ENCODE measurements around the gene BHLHE41. TPM values are rescaled to one million over a fixed set of nuclear protein-coding genes. Genes with fewer than 3 reads are reported as not detected.

The BHLHE41 gene
- total and polyA plus RNA-seq, 2 experiments from 2014 or later = 1.6 to 3.6 TPM

- WGBS (ENCODE audit: low lambda C conversion rate, missing lambda C conversion rate) = under 1% methylated on average over 45 of the region's 66 CpGs
- peak overlapping the region; percentile 65 for H2AFZ ChIP-seq
These were observed 833 bp upstream of the BHLHE41 start for GRCh38 chr12:26125400-26126339.

GRCh38 chr12:26123482-26123980, 1.3 kb downstream of the BHLHE41 start:
- Histone ChIP-seq H3K27ac (no peak overlapping the region), H3K4me3 (no peak overlapping the region), H3K9me2 (replicated peaks; ENCODE audit: insufficient read depth) (no peaks in the 10 kb centered on the region), H4K20me1 (ENCODE audit: insufficient read depth, poor library complexity, severe bottlenecking) (no peaks in the 10 kb centered on the region), H3K79me2 (no peaks in the 10 kb centered on the region), H3K27me3 (peaks cover 55% of the 10 kb centered on the region), H3K9me3 (ENCODE audit: low read depth) (no peaks in the 10 kb centered on the region), H3K4me1 (ENCODE audit: insufficient read depth) (peaks cover 14% of the 10 kb centered on the region), H2AFZ (no peak overlapping the region), H3K36me3 (replicated peaks; ENCODE audit: insufficient read depth, low read depth) (no peaks in the 10 kb centered on the region), H3K4me2 (peak overlapping the region; percentile 93)
- peak; percentile 15 for TF ChIP-seq EZH2phosphoT487 (IDR thresholded peaks at IDR 0.05; ENCODE audit: low read depth, severe bottlenecking, unreplicated experiment)
- TF ChIP-seq CTCF (IDR thresholded peaks at IDR 0.05; ENCODE audit: poor library complexity) = no peak
- peak; percentile 19 for TF ChIP-seq EZH2 (IDR thresholded peaks at IDR 0.05; ENCODE audit: borderline replicate concordance)
- DNase-seq (ENCODE audit: low spot score) = no peak
- 17% methylated on average over 8 of the region's 8 CpGs for WGBS (ENCODE audit: low lambda C conversion rate, missing lambda C conversion rate)

More at GRCh38 chr12:26125400-26126339, 833 bp upstream of the BHLHE41 start:
- peak overlapping the region; percentile 60 for H3K27ac ChIP-seq
- DNase-seq (ENCODE audit: low spot score) = peak; percentile 89
- no peaks in the 10 kb centered on the region for H3K9me2 ChIP-seq (replicated peaks; ENCODE audit: insufficient read depth)
- H3K27me3 ChIP-seq = peaks cover 73% of the 10 kb centered on the region
- H3K9me3 ChIP-seq (ENCODE audit: low read depth) = no peaks in the 10 kb centered on the region
- H3K4me3 ChIP-seq = peak overlapping the region; percentile 47
- no peaks in the 10 kb centered on the region for H3K79me2 ChIP-seq
- no peak for TF ChIP-seq CTCF (IDR thresholded peaks at IDR 0.05; ENCODE audit: poor library complexity)
- no peak for TF ChIP-seq EZH2phosphoT487 (IDR thresholded peaks at IDR 0.05; ENCODE audit: low read depth, severe bottlenecking, unreplicated experiment)
- TF ChIP-seq EZH2 (IDR thresholded peaks at IDR 0.05; ENCODE audit: borderline replicate concordance) = no peak
- peaks cover 14% of the 10 kb centered on the region for H3K4me1 ChIP-seq (ENCODE audit: insufficient read depth)
- no peaks in the 10 kb centered on the region for H4K20me1 ChIP-seq (ENCODE audit: insufficient read depth, poor library complexity, severe bottlenecking)
- peak overlapping the region; percentile 93 for H3K4me2 ChIP-seq
- no peaks in the 10 kb centered on the region for H3K36me3 ChIP-seq (replicated peaks; ENCODE audit: insufficient read depth, low read depth)

GRCh38 chr12:26122681-26123481, 2.0 kb downstream of the BHLHE41 start:
- no peaks in the 10 kb centered on the region for H4K20me1 ChIP-seq (ENCODE audit: insufficient read depth, poor library complexity, severe bottlenecking)
- no peaks in the 10 kb centered on the region for H3K9me2 ChIP-seq (replicated peaks; ENCODE audit: insufficient read depth)
- DNase-seq (ENCODE audit: low spot score) = peak; percentile 62
- 1% methylated on average over 69 of the region's 69 CpGs for WGBS (ENCODE audit: low lambda C conversion rate, missing lambda C conversion rate)
- peak overlapping the region; percentile 64 for H2AFZ ChIP-seq
- peak overlapping the region; percentile 93 for H3K4me2 ChIP-seq
- peak overlapping the region; percentile 3 for H3K27ac ChIP-seq
- TF ChIP-seq EZH2phosphoT487 (IDR thresholded peaks at IDR 0.05; ENCODE audit: low read depth, severe bottlenecking, unreplicated experiment) (no peak), EZH2 (IDR thresholded peaks at IDR 0.05; ENCODE audit: borderline replicate concordance) (peak; percentile 68), CTCF (IDR thresholded peaks at IDR 0.05; ENCODE audit: poor library complexity) (peak; percentile 39)
- H3K27me3 ChIP-seq = peaks cover 49% of the 10 kb centered on the region
- H3K36me3 ChIP-seq (replicated peaks; ENCODE audit: insufficient read depth, low read depth) = no peaks in the 10 kb centered on the region
- no peaks in the 10 kb centered on the region for H3K9me3 ChIP-seq (ENCODE audit: low read depth)
- no peaks in the 10 kb centered on the region for H3K79me2 ChIP-seq
- peak overlapping the region; percentile 22 for H3K4me3 ChIP-seq
- peaks cover 14% of the 10 kb centered on the region for H3K4me1 ChIP-seq (ENCODE audit: insufficient read depth)

All from hepatocyte (in vitro differentiated cells).